ENCODE results near the gene ANKMY1. TPM values are rescaled to one million over a fixed set of nuclear protein-coding genes. Genes with fewer than 3 reads are reported as not detected.

The ANKMY1 gene
- total and polyA plus RNA-seq, 2 of the 13 experiments (the other 11 are each of a cell fraction or from before 2014, with no cell fraction given): 11.7 to 18.8 TPM

DNA sequence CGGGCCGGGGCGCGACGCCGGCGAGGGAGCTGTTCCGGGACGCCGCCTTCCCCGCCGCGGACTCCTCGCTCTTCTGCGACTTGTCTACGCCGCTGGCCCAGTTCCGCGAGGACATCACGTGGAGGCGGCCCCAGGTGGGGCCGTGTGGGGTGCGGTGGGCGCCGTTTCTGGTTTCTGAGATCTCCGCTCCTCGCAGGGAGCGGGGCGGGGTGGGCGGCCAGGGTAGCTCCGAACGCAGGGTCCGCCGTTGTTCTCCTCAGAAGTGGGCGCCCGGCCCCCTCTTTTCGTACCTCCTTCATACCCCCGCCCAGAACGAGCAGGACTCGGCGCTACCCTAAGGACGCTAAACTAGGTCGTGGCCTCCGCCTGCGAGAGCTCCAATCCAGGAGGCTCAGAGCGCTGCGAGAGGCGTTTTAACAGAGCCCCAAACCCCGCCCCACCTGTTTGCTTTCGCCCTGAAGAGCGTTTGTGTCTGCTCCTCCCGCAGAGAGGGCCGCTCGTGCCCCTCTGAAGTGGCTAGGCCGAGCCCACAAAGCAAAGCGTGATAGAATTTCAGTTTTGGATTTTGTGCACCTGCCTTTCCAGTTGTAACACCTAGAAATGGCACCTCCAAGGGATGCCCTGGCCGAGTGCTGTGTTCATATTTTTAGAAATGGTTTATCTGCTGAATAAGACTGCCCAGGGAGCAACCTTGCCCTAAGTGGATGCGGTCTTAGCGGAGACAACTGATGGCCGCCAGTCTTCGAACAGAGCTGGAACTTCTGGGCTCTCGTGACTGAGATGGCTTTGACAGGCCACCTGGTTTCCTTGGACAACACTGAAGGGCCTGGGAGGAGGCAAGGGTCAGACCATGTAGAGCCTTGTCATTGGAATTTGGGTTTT is 29.4 kb upstream of the ANKMY1 start (continued):
- TF ChIP-seq ZNF382 (CRISPR knock-in tag; IDR thresholded peaks at IDR 0.05; ENCODE audit: borderline replicate concordance) (no peak), NFATC3 (CRISPR knock-in tag; IDR thresholded peaks at IDR 0.05) (peak; percentile 59; the same call in 1 of the 2 replicates), KLF9 (CRISPR knock-in tag; IDR thresholded peaks at IDR 0.05; ENCODE audit: low read depth) (no peak)

DNA sequence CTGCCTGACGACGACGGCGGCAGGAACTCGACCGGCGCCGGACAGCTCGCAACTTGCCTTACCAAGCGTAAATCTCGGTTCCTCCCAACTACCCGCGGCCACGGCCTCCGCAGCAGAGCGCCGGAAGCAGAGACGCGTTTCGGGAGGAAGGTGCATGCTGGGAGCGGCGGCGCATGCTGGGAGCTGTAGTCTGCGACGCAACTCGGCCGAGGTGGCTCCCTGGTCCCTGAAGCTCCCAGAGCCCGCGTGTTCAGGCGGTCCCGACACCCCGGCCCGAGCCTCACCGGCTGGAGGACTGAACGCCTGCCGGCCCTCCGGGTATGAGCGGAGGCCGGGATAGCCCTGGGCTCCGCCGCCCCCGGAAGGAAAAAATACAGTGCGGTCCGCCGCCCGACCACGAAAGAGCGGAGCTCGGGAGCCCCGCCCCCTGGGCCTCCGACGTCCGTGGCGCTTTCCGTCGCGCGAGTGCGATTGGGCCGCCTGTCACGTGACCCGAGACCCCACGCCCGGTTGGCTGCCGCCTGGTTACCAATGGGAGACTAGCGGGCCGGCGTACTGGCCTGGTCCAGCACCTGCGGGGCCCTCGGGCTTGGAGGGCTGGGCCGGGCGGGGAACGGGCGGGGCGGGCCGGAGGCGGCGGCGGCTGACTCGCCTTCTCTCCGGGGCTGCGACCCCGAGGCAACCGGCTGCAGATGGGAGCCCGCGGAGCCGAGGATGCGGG is 28.6 kb upstream of the ANKMY1 start, which contains the start of gene CAPN10:
TSS of gene CAPN10 (plus strand) at position 537 of the 721 bp plus-strand sequence. CDS start at position 715, 178 bp downstream.
- Histone ChIP-seq H2AFZ (ENCODE audit: low read length) (no peak within 1 kb of the TSS), H3K79me2 (ENCODE audit: insufficient read depth, low read length) (peaks cover 70% of the 10 kb centered on the region), H4K20me1 (ENCODE audit: insufficient read depth, low read length) (peaks cover 17% of the 10 kb centered on the region; the same call in 1 of the 2 replicates), H3K4me3 (replicated peaks in 1 of 3; ENCODE audit: insufficient read depth in 1 of 3, low read depth in 2 of 3, low read length in 3 of 3) (peak within 1 kb of the TSS; percentile 83 to 90 (median 88)), H3K9me3 (ENCODE audit: low read length) (no peaks in the 10 kb centered on the region), H3K4me2 (ENCODE audit: low read depth, low read length) (peak within 1 kb of the TSS; percentile 98), H3K36me3 (replicated peaks in 1 of 2; ENCODE audit: control insufficient read depth in 1 of 2, insufficient read depth in 2 of 2, low read length in 2 of 2) (peaks cover 14 to 27% of the 10 kb centered on the region in 2 experiments), H3K27me3 (ENCODE audit: control insufficient read depth in 1 of 2, insufficient read depth in 2 of 2, low read length in 2 of 2) (peaks cover 0 to 4% of the 10 kb centered on the region in 2 experiments; a peak in 1 of 5 replicates), H3K9ac (ENCODE audit: insufficient read depth, low read depth, low read length) (peak within 1 kb of the TSS; percentile 98), H3K4me1 (ENCODE audit: insufficient read depth, low read length) (peaks cover 59% of the 10 kb centered on the region), H3K27ac (ENCODE audit: extremely low read length, insufficient read depth, low read length) (peak within 1 kb of the TSS; percentile 89)
- DNase-seq (ENCODE audit: low spot score) (peak; percentile 94), ATAC-seq (peak; percentile 92), FAIRE-seq (peak; percentile 84)
- ChIA-PET POLR2A (interaction anchor here (1.0 to 6.0 kb wide), 14 partner anchors 9 to 729 kb away, joined by 3 to 149 read pairs (median 8); partner anchors contain the start of genes ANKMY1, DUSP28, HDLBP and RNPEPL1), CTCF (ENCODE audit: low intra/inter-chr PET ratio, low total read pairs) (interaction anchor here (1.8 kb wide), 1 partner anchor 18 kb away, joined by 5 read pairs; no protein-coding TSS in a partner anchor)
- no TSS peak for BruUV-seq (replicated peaks)
- intact Hi-C loops (cut with micrococcal nuclease; ENCODE audit: unreplicated experiment): loop anchor here (1.0 kb wide), 2 partner anchors 18 to 40 kb away; no protein-coding TSS in a partner anchor
- 0% methylated on average over 47 of the region's 88 CpGs for WGBS (ENCODE audit: low lambda C conversion rate)
- in situ Hi-C loops (cut with HindIII; ENCODE audit: extremely low pct_ligation_motif_present, low pct_unique_long_range_greater_than_20kb): no loop called here
- TF ChIP-seq ZNF607 (CRISPR knock-in tag; IDR thresholded peaks at IDR 0.05; ENCODE audit: borderline replicate concordance) (no peak), BHLHE40 (IDR thresholded peaks at IDR 0.05; ENCODE audit: low read length) (peak; percentile 52), HINFP (CRISPR knock-in tag; IDR thresholded peaks at IDR 0.05; ENCODE audit: low read depth) (peak; percentile 95), ZBTB39 (CRISPR knock-in tag; IDR thresholded peaks at IDR 0.05) (peak; percentile 11; the same call in 1 of the 2 replicates), ZNF282 (IDR thresholded peaks at IDR 0.05; ENCODE audit: partially characterized antibody) (no peak), PRPF4 (IDR thresholded peaks at IDR 0.05; ENCODE audit: low read depth, low read length, poor library complexity, severe bottlenecking) (no peak), TBL1XR1 (IDR thresholded peaks at IDR 0.05; ENCODE audit: borderline replicate concordance, low read length, partially characterized antibody) (no peak), SP140L (CRISPR knock-in tag; IDR thresholded peaks at IDR 0.05; ENCODE audit: borderline replicate concordance) (no peak)
- TF ChIP-seq, protein P1, sequence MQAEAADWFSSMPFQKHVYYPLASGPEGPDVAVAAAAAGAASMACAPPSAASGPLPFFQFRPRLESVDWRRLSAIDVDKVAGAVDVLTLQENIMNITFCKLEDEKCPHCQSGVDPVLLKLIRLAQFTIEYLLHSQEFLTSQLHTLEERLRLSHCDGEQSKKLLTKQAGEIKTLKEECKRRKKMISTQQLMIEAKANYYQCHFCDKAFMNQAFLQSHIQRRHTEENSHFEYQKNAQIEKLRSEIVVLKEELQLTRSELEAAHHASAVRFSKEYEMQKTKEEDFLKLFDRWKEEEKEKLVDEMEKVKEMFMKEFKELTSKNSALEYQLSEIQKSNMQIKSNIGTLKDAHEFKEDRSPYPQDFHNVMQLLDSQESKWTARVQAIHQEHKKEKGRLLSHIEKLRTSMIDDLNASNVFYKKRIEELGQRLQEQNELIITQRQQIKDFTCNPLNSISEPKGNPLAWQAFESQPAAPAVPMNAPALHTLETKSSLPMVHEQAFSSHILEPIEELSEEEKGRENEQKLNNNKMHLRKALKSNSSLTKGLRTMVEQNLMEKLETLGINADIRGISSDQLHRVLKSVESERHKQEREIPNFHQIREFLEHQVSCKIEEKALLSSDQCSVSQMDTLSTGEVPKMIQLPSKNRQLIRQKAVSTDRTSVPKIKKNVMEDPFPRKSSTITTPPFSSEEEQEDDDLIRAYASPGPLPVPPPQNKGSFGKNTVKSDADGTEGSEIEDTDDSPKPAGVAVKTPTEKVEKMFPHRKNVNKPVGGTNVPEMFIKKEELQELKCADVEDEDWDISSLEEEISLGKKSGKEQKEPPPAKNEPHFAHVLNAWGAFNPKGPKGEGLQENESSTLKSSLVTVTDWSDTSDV (CRISPR knock-in tag; IDR thresholded peaks at IDR 0.05): no peak

Data from HepG2 (cell line).